Right lobe of liver (tissue), 4 donors: ENCODE results near the gene WFIKKN1.

Experiments used
- CTCF ChIP-seq, 4 donors: fragments of 200-600 bp in 3 of 4; fragments of 450-650 bp in 1 of 4; IDR thresholded peaks; one replicate each; pipeline versions ENCODE4 v1.5.1 to v1.8.0; 2016 to 2022; ENCODE audit warnings: antibody characterized with exemption in 4 of 4, mild to moderate bottlenecking in 2 of 4
- POLR2A ChIP-seq: fragments of 450-650 bp; IDR thresholded peaks from one replicate; pipeline ENCODE4 v1.6.1; 2017; ENCODE audit warnings: antibody characterized with exemption, mild to moderate bottlenecking
- donor health status: DM: no; HTN: no; CAD: no.
- donor health status: DM: no; HTN: no; CAD: no.
- donor health status: DM: no; HTN: yes; CAD: no.

DNA sequence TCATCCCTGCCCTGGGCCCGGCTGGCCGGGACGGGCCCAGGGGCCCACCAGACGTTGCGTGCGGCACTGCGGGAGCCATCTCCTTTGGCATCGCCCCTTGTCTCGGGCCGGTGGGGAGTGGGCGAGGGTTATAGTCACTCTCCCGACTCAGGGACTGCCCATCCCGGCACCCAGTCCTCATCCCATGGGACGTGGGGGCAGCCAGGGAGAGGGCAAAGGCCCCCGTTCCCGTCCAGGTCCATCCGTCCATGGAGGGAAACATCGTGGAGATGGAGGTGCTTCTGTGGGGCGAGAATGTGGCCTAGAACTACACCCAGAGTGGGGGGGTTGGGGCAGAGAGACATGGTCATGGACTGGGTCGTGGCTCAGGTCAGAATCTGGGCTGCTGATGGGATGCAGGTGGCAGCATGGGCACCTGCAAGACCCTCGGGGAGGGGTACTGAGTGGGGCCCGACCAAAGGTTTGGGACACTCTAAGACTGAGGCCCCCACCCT is 15.9 kb downstream of the WFIKKN1 start:
- TF ChIP-seq CTCF (IDR thresholded peaks at IDR 0.05) (no peak), POLR2A (no peak)
